A549 (cell line): Measurements from ENCODE around the gene SFT2D2.

Experiments used
- CTCF ChIP-seq: fragments of >200 bp; sonication (Bioruptor Twin); formaldehyde crosslinking; IDR thresholded peaks from 3 replicates; pipeline ENCODE4 v1.5.1; 2016
- EP300 ChIP-seq, 2 experiments: fragments of >200 bp; sonication (Bioruptor Twin); formaldehyde crosslinking; IDR thresholded peaks; 2 replicates in 1 of 2; 3 replicates in 1 of 2; pipeline ENCODE4 v1.6.1; 2016 to 2017
- HDAC2 ChIP-seq: fragments of 200-600 bp; sonication (generic); IDR thresholded peaks from 2 replicates; pipeline ENCODE4 v1.6.1; 2016
- HOXA7 ChIP-seq: fragments of 250-450 bp; sonication (Bioruptor Pico); IDR thresholded peaks from 2 replicates; pipeline ENCODE4 v1.5.0; 2020; ENCODE audit warnings: mild to moderate bottlenecking, moderate library complexity
- MAX ChIP-seq: IDR thresholded peaks from 2 replicates; pipeline ENCODE4 v1.6.1; 2012
- MAZ ChIP-seq: fragments of 150-350 bp; IDR thresholded peaks from 2 replicates; pipeline ENCODE4 v1.6.1; 2014; ENCODE audit warnings: antibody characterized with exemption, low read depth, low read length, borderline replicate concordance
- POLR2A ChIP-seq: IDR thresholded peaks from 2 replicates; pipeline ENCODE4 v1.6.1; 2012; ENCODE audit warnings: mild to moderate bottlenecking, low read length
- POLR2AphosphoS2 ChIP-seq: conservative IDR thresholded peaks from 2 replicates; pipeline ENCODE4 v1.6.1; 2012; ENCODE audit warnings: low read length, improper control_type of control experiment, inconsistent platforms
- RAD21 ChIP-seq, 2 experiments: fragments of >200 bp in 1 of 2; sonication (Bioruptor Twin) in 1 of 2; formaldehyde crosslinking in 1 of 2; IDR thresholded peaks in 1 of 2; conservative IDR thresholded peaks in 1 of 2; 2 replicates in 1 of 2; 3 replicates in 1 of 2; pipeline ENCODE4 v1.6.1; 2012 to 2018; ENCODE audit warnings: inconsistent platforms in 1 of 2
- SMC3 ChIP-seq: fragments of >200 bp; sonication (Bioruptor Twin); formaldehyde crosslinking; IDR thresholded peaks from 3 replicates; pipeline ENCODE4 v1.6.1; 2018; ENCODE audit warnings: inconsistent platforms

- TF ChIP-seq CTCF (no peak), RAD21 (conservative IDR thresholded peaks at IDR 0.05 in 1 of 2, IDR thresholded peaks at IDR 0.05 in 1 of 2) (no peak), HDAC2 (no peak), EP300 (IDR thresholded peaks at IDR 0.05) (no peak), POLR2AphosphoS2 (no peak), MAZ (no peak), SMC3 (no peak), HOXA7 (no peak), POLR2A (no peak), MAX (no peak)
These were observed 7.1 kb upstream of the SFT2D2 start for GRCh38 chr1:168218658-168219057.
